HG03064 (cell line): ENCODE results near the gene SLF2.

Experiments
- ATAC-seq: cut with Tn5 transposase; IDR thresholded peaks from one replicate; pipeline ENCODE4 v1.9.1; 2021; ENCODE audit warnings: low read depth; ENCODE audit not compliant: unreplicated experiment

Gene SLF2, protein sequence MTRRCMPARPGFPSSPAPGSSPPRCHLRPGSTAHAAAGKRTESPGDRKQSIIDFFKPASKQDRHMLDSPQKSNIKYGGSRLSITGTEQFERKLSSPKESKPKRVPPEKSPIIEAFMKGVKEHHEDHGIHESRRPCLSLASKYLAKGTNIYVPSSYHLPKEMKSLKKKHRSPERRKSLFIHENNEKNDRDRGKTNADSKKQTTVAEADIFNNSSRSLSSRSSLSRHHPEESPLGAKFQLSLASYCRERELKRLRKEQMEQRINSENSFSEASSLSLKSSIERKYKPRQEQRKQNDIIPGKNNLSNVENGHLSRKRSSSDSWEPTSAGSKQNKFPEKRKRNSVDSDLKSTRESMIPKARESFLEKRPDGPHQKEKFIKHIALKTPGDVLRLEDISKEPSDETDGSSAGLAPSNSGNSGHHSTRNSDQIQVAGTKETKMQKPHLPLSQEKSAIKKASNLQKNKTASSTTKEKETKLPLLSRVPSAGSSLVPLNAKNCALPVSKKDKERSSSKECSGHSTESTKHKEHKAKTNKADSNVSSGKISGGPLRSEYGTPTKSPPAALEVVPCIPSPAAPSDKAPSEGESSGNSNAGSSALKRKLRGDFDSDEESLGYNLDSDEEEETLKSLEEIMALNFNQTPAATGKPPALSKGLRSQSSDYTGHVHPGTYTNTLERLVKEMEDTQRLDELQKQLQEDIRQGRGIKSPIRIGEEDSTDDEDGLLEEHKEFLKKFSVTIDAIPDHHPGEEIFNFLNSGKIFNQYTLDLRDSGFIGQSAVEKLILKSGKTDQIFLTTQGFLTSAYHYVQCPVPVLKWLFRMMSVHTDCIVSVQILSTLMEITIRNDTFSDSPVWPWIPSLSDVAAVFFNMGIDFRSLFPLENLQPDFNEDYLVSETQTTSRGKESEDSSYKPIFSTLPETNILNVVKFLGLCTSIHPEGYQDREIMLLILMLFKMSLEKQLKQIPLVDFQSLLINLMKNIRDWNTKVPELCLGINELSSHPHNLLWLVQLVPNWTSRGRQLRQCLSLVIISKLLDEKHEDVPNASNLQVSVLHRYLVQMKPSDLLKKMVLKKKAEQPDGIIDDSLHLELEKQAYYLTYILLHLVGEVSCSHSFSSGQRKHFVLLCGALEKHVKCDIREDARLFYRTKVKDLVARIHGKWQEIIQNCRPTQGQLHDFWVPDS

DNA sequence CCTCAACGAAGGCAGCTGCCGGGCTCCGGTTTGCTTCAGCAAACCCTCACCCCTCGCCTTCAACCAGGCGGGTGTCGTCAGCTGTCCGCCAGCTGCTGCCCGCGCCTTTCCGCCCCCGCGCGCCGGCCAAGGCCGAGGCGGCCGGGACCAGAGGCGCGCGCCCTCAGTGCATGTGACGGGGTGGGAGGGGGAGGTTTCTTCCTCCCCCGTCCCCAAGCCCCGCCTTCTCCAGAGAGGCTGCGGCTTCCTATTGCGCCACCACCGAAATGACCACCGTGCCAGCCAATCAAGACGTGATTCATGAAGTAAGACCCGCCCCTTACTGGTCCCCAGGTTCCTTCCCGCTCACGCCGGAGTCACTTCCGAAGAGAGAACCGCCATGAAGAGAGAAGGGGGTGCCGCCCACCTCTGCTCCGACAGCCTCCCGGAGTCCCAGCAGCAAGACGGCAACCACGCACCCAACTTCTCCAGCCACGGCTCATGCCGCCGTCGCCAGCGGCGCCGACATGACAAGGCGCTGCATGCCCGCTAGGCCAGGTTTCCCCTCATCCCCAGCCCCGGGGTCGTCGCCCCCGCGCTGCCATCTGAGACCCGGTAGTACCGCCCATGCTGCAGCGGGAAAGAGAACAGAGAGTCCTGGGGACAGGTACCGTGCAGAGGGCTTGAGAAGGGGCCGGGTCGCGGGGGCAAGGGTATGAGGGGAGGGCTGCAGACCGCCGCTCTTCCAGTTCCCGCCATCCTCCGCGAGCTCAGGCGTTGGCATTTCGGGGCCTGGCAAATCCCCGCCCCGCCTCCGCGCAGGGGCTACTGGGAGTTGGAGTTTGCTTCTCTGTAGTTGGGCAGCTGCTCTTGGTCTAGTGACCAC is at the start of gene SLF2:
Gene SLF2 (plus strand): TSS at position 359 of the 865 bp plus-strand sequence. CDS start 148 bp downstream, at position 507.
- ATAC-seq, result peak; percentile 88

DNA sequence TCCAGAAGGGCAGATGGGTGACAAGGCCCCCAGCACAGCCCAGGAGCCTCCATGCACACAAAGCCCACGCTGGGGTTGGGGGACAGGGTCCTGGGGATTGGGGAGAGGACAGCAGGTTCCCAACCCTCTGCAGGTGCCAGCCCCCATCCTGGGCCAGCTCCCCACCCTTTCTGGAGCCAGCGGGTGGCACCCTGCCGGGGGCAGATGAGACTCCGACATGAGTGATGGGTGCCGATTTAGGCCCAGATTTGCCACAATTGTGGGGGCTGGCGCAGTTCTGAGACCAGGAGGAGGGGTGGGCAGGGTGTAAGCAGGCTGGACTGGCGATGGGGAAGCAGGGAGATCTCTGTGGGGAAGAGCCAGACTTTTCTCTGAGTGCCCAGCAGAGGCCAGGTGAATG is 49.3 kb upstream of the SLF2 start:
- ATAC-seq, result no peak

DNA sequence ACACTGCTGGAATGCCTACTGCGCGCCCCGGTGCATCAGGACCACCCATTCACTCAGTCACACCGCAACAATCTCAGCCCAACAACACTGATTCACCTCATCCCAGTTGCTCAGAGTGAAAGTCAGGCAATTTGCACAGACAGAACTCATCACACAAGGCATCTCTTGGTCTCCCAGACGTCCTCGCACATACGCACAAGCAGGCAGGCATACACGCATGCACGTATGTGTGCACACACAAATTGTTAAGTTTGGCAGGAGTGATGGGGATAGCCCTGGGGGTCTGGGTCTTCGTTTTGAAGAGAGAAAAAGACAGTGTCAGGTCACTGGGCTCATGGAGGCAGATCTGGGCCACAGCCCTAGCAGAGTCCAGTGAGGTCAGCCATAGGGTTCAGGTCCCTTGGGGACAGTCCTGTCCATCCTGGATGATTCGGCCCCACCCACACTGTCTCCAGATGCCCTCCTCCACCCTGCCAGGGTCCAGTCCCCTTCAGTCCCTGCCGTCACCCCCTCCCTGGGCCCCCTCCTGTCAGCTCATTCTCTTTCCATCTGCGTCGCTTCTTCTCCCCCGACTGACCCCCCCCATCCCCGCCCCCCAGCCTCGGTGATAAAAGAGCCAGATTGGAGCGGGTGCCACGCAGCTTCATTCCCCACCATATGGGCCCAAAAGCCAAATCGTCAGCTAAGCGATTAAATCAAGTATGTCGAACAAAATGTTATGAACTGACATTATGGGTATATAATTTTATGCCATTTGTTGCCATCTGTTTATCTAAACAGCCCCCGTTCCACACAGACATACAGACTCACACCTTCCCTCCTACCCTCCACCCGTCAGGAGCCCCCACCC is 48.5 kb upstream of the SLF2 start:
- no peak for ATAC-seq

DNA sequence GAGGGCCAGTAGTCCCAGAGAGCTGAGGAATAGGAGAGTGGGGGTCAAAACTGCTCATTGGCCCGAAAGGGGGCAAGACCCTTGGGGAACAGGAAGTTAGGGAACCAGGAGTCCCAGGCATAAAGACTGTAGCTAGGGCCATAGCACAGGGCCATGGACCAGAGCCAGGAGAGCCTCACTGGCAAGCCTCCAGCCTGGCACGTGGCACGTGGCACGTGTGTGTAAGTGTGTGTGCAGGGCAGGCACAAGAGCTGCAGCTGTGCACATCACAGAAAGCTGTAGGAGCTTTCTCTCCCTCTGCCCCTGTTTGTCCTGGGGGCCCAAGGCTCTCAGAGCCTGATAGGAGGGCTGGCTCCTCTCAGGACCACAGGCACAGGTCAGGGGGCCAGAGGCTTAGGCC is 47.8 kb upstream of the SLF2 start:
- no peak for ATAC-seq

DNA sequence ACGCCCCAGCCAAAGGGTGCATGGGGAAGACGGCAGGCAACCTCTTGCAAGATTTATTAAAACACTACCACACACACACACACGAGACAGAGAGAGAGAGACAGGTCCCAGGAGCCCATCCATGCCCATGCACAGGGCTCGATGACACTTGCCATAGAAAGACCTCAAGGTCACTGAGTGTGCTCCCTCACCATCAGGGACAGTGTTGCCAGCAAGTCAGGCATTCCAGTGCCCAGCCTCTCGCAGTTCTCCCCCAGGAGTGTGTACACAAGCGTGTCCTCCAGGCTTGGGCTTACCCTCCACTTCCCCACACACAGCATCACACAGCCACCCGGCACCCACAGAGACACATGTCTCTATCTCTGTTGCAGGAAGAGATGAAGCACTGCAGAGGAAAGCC is 46.8 kb upstream of the SLF2 start:
- no peak for ATAC-seq

DNA sequence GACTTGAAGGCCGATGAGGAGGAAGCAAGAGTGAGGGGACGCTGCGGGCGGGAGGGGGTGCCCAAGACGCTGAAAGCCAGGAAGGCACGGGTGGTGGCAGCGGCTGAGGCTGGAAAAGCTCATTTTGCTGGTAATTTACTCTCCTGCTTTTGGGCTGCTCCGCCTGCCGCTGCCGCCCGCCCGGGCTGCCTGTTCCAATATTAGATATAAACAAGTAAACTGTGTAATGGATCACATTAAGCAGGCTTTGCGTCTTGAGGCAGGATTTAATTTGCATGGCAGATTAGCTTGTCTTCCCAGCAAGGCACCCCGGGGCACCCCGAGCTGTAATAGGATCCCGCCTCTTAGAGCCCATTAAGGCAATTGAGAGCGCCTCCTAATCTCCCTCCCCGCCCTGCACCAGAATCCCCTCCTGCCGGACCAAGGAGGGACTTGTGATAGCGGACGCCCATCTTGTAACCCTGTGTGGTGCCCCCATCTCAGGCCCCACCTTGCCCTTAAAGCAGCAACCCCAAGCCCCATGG is 46.1 kb upstream of the SLF2 start:
- ATAC-seq, result no peak

DNA sequence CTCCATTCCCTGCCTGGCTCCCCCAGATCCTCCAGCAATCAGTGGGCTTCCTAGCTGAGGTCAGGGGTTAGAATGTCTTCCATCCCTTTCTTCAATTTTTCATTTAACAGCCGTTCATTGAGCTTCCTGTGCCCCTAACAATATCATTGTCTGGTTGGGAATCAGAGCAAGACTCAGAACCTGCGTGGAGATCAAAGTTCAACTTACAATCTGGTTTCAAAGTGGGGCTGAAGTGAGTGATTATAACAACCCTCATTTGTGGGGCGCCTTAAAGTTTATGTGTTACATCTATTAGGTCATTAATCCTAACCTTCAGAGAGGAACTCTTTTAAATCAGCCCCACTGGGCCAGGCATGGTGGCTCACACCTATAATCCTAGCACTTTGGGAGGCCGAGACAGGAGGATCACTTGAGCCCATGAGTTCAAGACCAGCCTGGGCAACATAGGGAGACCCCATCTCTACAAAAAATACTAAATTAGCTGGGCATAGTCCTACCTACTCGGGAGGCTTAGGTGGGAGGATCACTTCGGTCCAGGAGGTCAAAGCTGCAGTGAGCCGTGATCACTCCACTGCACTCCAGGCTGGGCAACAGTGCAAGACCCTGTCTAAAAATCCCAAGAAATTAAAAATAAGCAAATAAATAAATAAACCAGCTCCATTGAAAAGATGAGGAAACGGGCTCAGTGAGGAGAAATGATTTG is 45.4 kb upstream of the SLF2 start:
- ATAC-seq, result no peak

DNA sequence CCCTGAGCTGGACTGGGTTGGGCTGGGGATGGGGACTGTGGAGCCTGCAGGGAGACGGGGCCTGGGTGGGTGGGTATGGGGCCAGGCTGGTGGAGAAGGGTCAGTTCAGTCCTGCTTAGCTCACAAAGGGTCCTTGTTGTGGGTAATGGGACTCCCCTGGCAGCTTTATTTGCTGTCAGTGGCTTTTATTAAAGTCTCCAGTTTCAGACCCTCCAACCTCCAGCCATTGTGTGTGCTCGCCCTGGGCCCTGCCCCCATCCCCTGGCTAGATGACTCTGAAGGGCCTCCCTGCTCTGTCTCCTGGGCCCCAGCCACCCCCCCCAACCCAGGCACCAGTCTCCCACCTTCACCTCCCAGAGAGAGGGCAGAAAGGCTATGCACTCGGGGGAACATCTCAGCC is 44.4 kb upstream of the SLF2 start:
- ATAC-seq, result no peak

DNA sequence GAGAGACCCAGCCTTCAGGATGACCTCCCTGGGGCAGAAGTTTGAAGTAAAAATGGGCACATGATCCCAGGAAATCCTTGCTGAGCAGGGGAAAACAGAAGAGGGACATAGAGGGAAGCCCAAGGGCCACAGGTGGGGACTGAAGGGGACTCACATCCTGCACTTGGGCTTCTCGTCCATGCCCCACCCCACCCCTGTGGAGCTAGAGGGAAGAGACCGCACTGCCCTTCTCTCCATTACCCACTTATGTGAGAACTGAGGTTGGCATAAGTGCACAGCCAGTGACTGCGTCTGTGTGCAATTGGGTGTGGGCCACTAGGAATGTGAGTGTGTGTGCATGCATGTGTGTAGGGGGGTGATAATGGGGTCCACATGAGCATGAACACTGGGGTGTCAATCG is 43.4 kb upstream of the SLF2 start:
- ATAC-seq, result no peak

DNA sequence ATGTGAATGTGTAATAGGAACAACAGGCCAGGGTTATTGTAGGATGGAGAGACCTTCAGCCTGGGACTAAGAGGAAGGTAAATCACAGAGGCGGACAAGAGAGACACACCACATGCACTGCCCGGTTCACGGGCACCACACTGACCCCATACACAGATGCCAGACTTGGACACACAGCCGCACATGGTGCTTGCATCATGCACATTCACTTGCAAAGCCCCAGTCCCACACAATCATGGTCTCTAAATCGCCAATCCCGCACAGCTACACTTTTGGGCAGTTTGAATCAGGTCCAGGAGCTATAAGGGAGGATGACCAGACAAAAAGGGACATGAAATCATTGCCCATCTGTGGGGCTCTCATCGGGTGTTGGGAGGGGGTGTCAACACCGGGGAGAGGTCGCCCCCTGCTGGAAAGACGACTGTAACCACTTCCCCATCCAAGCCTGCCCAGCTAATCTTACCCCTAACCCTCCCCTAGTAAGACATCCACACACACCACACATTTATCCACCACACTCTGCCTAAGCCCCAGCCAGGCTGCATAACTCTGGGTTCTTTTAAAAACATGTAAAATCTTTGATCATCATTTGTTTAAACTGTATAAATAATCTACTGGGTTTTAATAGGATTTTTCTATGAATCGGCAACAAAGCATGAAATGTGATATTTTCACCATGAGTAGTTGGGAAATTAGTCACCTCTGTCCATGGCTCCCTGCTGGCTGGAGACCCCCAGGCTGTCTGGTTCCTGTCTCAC is 40.5 kb upstream of the SLF2 start:
- no peak for ATAC-seq

DNA sequence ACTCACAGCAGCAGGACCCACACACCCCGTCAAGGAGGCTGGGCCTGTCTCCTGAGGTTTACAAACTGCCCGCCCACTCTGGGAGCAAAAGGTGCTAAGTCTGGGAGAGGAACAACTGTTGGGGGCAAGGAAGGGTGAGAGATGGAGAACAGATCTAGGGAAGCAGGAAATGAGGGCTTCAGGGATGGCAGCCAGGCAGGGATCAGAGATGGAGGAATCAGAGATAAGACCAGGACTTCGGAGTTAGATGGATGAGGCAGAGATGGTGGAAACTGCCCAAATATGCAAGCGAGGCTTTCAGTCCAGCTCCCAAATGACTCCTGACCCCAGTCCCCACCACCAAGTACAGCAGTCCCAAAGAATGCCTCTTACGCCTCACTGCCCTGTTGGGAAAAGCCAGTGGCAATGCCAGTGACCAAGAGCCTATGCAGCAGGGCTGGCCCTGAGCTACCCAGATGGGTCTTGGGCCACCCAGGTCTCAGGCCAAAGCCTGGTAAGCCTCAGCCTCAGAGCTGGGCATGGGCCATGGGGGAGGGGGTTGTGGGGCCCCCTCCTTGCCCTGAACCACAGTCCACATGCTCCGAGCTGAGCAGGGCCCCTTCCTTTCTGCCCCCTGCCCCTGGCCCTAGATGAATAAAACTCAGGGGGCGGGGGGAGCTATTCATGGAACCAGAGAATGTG is 39.5 kb upstream of the SLF2 start:
- no peak for ATAC-seq

DNA sequence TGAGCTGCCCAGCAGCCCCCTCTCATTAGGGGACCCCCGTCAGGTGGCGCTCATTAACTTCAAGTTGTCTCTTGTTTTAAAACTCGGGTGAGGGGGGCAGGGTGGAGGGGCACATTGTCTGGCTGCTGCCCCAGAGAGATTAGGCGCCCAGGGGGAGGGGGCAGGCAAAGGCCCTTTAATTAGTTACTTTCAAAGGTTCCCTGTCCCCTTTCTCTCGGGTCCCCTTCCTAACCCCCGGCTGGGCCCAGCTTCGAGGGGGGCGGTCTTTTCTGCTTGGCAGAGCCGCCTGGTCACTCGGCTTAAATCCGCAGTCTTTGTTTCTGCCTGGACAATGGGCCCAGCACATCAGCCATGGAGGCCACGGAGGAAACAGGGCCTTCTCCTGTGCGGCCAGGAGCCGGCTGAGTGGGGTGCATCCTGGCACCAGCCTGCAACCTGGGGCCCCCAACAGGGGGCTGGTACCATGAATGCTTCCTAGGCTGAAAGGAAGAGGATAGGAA is 38.9 kb upstream of the SLF2 start:
- ATAC-seq, result no peak

DNA sequence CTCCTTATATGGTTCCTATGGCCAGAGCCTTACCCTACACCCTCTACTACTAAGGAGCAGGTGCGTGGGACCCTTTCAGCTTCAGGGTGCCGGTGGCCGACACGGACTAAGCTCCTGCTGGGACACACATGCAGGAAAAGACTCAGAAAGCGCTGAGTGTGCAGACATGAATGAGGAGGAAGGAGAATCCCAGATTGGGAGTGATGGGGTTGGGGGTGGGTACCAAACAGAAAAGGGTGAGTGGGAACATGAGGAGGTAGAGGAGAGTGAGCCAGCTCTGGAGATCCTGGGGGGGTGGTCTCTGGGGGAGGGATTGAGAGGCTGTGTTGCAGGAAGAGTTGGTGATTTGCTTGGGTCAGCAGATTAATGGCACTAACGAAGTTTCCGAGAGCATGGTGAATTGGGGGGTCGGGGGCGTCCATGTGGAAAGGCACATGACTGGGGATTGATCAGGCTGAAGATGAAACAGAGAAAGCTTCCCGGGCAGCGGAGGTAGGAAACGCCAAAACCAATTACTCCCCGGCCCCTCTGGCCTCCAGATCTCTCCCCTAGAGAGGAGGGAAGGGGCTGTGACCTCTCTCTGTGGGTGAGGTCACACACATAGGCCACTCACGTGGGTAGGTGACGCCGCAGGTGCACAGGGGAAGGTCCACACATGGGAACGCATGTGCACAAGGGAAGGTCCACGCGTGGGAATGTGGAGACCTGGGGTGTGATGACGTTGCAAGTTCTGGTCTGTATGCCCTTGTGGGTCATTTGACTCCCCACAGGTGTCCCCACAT is 37.9 kb upstream of the SLF2 start:
- ATAC-seq, result no peak

DNA sequence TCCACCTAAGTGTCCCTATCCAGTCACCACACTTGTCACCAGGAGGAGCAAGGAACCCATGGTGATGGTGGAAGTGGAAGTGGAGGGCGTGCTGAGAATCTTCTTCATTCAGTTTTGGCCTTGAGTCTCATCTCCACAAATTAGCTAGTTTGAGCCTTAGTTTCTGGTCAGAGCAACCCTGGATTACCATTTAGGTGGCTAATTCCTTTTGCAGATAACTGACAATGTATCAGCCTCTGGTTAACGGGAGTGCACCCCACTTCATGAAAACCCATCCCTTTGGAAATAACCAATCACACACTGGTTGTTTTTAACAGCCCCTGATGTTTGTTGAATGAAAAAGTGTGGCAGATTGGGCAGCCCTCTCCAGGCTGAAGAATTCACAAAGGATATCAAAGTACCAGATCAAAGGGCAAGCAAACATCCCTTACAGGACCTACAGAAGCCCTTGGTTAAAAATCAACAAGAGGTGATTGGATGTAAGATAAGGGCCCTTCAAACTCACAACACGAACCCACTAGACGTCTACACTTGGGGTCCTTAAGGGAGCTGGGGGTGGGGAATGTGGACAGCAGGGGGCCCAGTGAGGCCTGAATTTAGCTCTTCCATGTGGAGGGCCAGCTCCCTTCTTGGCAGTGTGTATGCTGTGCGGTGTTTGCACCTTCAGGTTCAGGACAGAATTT is 37.1 kb upstream of the SLF2 start:
- ATAC-seq, result no peak

DNA sequence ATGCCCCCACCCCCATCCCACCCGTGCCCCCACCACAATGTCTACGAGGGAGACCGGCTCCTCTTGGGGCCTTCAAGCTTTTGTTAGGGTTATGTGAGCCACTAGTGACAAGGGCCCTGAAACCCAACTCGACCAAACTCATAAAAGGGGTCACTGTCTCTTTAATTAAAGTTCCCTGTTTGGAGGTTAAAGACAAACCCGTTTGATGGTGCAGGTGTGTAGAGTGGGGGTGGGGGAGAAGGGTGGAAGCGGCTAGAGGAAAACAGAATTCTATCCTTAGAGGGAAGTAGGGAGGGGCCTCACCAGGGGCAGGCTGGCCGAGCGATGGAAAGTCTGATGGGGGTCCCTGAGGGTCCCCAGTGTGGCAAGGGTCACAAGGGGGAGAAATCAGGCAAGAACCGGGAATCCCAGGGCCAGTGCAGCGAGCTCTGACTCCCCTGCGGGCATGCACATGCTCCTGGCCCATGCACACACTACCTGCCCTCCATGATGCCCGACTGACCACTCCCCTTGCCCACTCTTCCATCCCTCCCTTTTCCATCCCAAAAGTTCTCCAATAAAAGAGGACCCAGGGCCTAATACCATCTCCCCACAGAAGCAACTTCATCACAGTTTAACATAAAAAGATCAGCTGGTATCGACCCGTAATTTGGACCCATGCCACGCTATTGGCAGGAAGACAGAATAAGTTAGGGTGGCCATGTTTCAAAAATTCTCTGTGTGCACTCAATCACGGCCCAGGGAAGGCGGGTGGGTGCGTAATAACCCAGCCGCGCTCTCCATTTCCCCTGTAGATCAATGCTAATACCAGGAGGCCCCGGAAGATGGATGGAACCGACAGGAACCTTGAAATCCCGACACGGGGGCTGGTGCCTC is 35.9 kb upstream of the SLF2 start:
- ATAC-seq, result no peak
